Choroid plexus epithelial cell (primary cell): Measurements from ENCODE around the gene SF3A2.

Source experiments
- DNase-seq: peaks from one replicate; pipeline ENCODE4 v3.0.0-alpha.2; 2010; ENCODE audit warnings: low read depth
- H3K4me3 ChIP-seq: 2 replicates; pipeline ENCODE4 v1.5.1; 2011; ENCODE audit warnings: low read depth, mild to moderate bottlenecking, control low read depth, low read length, moderate library complexity
- TF ChIP-seq, protein P1 (sequence below): conservative IDR thresholded peaks from 2 replicates; pipeline ENCODE4 v1.5.1; 2011; ENCODE audit warnings: low read depth, mild to moderate bottlenecking, control low read depth, inconsistent platforms, low read length, moderate library complexity

SF3A2 gene

DNA sequence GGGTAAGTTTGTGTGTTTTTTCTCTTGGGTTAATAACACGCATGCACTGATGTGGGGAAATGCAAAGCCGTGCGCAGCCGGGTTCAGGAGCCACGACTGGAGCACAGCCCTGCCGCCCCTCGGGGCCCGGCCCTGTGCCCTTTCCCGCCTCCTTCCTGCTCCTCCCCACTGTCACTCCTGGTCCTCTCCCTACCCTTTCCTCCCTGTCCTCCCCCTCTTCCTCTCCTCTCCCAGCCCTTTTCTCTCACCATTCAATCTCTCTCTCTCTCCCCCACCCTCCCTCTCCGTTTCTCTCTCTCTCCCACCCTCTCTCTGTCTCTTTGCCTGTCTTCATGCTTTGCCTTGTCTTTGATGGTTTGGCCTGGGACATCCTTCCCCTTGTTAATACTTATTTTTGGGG is 27.6 kb upstream of the SF3A2 start:
- H3K4me3 ChIP-seq, result no peak overlapping the region
- DNase-seq, result no peak
- TF ChIP-seq, protein P1, sequence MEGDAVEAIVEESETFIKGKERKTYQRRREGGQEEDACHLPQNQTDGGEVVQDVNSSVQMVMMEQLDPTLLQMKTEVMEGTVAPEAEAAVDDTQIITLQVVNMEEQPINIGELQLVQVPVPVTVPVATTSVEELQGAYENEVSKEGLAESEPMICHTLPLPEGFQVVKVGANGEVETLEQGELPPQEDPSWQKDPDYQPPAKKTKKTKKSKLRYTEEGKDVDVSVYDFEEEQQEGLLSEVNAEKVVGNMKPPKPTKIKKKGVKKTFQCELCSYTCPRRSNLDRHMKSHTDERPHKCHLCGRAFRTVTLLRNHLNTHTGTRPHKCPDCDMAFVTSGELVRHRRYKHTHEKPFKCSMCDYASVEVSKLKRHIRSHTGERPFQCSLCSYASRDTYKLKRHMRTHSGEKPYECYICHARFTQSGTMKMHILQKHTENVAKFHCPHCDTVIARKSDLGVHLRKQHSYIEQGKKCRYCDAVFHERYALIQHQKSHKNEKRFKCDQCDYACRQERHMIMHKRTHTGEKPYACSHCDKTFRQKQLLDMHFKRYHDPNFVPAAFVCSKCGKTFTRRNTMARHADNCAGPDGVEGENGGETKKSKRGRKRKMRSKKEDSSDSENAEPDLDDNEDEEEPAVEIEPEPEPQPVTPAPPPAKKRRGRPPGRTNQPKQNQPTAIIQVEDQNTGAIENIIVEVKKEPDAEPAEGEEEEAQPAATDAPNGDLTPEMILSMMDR, result no peak

DNA sequence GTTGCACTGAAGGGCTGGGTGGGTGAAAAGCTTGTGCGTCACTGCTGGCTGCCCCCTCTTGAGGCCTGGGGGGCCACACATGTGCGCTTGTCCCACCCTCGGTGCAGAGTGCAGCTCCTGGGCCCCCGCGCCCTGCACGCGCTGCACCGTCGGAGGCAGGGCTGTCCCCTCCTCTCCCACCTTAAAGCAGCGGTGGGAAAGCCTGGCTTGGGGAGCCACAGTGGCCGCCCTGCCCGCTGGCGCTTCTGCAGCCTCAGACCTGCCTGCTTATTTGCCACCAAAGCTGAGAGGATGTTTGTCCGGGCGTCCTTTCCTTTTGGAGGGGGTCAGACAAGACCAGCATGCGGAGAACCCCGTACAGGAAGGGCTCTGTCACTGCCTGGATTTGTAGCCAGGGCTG is 27.2 kb upstream of the SF3A2 start:
- DNase-seq, result no peak
- no peak overlapping the region for H3K4me3 ChIP-seq
- TF ChIP-seq, protein P1, result no peak

DNA sequence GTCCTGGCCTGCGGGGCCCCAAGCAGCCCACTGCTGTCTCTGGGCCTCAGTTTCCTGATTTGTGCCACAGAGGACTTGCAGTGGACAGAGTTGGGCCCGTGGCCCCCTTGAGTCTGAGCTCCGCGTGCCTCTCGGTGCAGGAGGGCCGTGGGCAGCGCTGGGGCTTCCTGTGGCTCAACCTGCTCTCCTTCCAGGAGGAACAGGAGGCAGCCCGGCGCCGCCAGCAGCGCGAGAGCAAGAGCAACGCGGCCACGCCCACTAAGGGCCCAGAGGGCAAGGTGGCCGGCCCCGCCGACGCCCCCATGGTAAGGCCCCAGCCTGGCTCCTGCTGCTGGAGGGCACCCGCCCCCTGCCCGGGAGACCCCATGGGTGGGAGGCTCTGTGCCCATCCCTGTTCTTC is 26.4 kb upstream of the SF3A2 start:
- H3K4me3 ChIP-seq, result no peak overlapping the region
- TF ChIP-seq, protein P1, result no peak
- no peak for DNase-seq

DNA sequence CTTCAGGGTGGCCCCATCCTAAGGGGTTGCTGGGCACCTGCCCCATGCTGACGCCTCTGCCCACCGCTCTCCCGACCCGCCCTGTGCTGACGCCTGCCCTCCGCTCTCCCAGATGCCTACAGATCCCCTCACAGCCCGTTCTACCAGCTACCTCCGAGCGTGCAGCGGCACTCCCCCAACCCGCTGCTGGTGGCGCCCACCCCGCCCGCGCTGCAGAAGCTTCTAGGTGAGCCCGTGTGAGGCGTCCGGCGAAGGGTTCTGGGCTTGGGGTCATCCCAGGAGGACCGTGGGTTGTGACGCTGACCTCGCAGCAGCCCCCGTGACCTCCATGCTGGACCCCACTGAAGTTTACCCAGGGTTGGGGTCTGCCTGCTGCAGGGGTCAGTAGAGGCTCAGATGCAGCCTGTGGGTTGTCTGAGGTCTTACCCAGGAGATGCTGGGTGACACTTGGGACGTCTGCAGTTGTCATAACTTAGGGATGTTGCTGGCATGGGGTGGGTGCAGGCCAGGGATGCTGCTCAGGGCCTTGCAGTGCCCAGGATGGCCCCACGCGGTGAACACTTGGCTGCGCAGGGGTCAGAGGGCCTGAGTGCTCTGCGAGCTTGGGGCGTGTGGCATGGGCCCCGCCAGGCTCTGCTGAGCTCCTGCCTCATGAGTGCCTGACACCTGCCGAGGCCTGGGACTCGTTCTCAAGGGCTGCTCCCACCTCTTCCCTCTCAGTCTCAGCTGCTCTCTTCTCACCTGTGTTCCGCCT is 25.5 kb upstream of the SF3A2 start:
- no peak overlapping the region for H3K4me3 ChIP-seq
- TF ChIP-seq, protein P1, result no peak
- no peak for DNase-seq

DNA sequence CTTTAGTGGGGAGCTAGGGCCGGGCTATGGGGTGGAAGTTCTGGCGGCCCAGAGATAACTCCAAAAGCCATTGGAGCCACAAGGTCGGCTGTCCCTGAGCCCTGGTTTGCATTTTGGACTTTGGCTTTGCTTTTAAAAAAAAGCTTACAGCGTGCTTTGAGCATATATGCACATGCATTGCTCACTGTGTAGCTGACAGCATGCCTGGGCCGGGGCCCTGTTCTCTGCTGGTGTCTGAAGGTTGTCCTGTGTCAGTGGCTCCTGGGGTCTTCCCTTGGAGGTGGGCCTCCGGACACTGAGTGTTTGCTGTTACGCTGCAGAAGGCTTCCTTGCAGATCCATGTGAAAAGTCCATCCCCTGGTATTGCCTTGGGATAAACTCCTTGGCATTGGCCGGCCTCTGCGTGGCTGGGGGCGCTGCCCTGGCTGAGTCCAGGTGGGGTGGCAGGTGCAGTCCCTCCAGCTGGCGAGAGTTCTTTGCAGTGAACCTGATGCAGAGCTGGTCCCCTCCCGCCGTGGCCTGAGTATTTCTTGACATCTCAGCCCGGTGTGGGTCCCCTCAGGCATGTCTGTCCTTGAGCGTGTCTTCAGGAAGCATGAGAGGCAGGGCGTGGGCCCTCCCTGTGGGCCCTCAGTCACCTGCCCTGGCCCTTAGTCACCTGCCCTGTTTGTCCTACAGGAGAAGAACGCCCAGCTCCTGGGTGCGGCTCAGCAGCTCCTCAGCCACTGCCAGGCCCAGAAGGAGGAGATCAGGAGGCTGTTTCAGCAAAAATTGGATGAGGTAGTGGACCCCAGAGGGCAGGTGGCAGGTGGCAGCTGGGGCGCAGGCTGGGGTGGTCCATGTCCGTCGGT is 23.5 kb upstream of the SF3A2 start:
- no peak overlapping the region for H3K4me3 ChIP-seq
- TF ChIP-seq, protein P1, result no peak

DNA sequence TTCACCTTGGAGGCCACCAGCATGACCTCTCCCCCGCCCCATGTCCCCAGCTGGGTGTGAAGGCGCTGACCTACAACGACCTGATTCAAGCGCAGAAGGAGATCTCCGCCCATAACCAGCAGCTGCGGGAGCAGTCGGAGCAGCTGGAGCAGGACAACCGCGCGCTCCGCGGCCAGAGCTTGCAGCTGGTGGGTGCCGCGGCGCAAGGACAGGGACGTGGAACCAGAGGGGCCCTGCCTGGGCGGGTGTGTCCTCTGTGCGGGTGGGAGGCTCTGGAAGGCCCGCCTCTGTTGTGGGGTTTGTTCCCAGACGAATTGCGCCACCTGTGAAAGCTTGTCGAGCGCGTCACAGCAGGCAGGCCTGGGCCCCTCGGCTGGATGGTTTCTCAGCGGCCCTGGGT is 22.8 kb upstream of the SF3A2 start:
- no peak overlapping the region for H3K4me3 ChIP-seq
- DNase-seq, result no peak
- TF ChIP-seq, protein P1, result no peak

More for the DNA sequence above, 23.5 kb upstream of the SF3A2 start:
- DNase-seq, result no peak
